GM21367 (cell line): Measurements from ENCODE around the gene RNF7.
"Not testable (repeated sequence)": the region's sequence is repeated elsewhere in the genome, so short reads cannot be mapped to it uniquely, and the experiment has no call there.

ENCODE experiments used
- ATAC-seq: cut with Tn5 transposase; IDR thresholded peaks from one replicate; pipeline ENCODE4 v1.9.1; 2021; ENCODE audit not compliant: unreplicated experiment

RNF7 gene

DNA sequence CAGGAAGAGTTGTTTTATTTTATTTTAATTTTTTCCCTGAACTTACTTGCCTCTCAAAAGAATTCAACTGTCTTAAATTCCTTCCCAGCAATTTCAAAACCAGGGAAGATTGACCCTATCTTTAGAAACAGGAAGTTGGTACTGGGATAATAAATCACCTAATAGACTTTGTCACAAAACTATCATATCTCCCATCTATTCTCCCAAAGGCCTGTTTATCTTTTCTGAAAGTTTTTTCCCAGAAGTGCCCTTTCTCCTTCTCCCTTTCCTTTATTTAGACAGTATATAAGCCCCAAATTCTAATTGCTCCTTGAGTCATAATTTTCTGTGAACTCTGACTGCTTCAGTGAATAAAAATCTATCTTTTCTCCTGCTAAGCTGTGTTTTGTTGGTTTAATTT lies 2.9 kb upstream of the RNF7 start:
- no peak for ATAC-seq

GRCh38 chr3:141735770-141736465 lies 2.2 kb upstream of the RNF7 start:
- no peak for ATAC-seq

- ATAC-seq, result no peak
Measured at GRCh38 chr3:141737093-141737492, 1.0 kb upstream of the RNF7 start.

- no peak for ATAC-seq
Measured at GRCh38 chr3:141737678-141738021, 448 bp upstream of the RNF7 start.

DNA sequence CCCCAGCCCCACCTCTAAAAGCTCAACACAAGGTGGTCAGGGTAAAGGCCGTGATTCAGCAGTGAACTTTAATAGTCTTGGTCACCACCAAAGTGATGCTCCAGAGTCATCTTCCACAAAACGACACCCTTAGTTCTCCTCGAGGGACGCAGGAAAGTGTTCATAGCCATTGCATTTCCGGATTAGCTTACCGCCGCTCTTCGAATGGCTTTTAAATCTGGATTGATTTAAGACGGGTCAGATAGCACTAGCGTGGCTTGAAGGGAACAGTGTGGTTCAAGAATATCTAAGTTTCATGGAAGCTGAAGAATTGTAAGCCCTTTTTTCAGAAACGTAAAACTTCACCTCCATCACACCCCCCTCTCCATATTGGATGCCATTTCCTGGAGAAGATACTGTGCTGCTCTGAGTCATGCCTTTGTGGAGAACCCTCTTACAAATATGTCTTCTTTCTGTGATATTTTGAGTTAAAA lies 829 bp downstream of the RNF7 start:
- ATAC-seq, result no peak

DNA sequence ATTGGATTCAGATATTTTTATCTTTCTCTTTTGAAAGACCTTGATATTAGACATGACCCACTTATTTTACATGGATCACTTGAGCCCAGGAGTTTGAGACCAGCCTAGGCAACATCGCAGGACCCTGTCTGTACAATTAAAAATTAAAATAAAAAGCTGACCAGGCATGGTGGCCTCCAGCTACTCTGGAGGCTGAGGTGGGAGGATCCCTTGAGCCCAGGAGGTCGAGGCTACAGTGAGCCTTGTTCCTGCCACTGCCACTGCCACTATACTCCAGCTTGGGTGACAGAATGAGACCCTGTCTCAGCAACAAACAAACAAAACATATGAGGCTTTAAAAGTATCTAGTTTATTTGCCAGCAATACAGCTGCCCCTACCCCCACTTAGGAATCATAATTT lies 1.6 kb downstream of the RNF7 start:
- ATAC-seq, result no peak

GRCh38 chr3:141740349-141740748 lies 2.3 kb downstream of the RNF7 start:
- ATAC-seq, result no peak

DNA sequence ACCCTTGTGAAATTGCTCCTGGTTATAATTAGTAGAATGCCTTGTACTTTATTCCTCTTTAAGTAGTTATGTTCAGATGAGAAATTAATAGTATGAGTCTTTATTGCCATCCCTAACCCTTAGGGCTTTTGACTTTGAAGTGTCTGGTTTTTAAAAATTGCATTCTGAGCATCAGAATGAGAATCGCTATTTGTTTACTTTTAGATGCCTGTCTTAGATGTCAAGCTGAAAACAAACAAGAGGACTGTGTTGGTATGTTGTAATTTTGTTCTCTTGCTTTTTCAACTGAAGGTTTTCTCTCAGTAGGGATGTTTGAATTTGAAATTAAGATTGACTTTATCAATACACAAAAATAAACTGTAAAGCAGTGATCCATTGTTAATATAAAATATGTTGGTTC lies 5.2 kb downstream of the RNF7 start:
- ATAC-seq, result no peak

- ATAC-seq, result no peak
Measured at GRCh38 chr3:141746962-141747361, 8.9 kb downstream of the RNF7 start.

GRCh38 chr3:141753399-141753798 lies 15.3 kb downstream of the RNF7 start:
- no peak for ATAC-seq

DNA sequence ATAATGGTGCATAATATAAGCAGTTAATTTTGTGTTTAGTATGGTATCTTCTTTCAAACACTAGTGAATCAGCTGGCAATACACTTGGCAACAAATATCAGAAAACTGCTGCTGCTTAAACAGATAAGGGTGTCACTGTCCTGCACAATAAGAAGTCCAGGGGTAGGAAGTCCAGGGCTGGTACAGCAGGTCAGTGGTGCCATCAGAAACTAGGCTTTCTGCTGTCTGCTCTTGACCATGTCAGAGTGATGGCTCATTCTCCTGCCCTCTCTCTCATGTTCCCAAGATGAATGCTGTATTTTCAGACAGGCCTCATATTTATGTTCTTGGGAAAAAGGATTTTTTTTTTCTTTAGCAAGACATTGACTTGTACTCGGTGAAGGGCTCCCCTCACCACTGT lies 15.9 kb downstream of the RNF7 start:
- no peak for ATAC-seq

DNA sequence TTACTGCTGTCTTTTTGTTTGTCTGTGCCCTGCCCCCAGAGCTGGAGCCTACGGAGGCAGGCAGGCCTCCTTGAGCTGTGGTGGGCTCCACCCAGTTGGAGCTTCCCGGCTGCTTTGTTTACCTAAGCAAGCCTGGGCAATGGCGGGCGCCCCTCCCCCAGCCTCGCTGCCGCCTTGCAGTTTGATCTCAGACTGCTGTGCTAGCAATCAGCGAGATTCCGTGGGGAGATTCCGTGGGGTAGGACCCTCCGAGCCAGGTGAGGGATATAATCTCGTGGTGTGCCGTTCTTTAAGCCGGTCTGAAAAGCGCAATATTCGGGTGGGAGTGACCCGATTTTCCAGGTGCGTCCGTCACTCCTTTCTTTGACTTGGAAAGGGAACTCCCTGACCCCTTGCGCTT lies 24.5 kb downstream of the RNF7 start:
- not testable (repeated sequence) for ATAC-seq

GRCh38 chr3:141763088-141763750 lies 25.1 kb downstream of the RNF7 start, which contains the start of gene GRK7:
TSS of gene GRK7 (plus strand) at chr3:141763408. CDS start at chr3:141778285, 14,877 bp downstream.
- ATAC-seq, result no peak

- no peak for ATAC-seq
Measured at GRCh38 chr3:141764045-141764444, 25.9 kb downstream of the RNF7 start.

DNA sequence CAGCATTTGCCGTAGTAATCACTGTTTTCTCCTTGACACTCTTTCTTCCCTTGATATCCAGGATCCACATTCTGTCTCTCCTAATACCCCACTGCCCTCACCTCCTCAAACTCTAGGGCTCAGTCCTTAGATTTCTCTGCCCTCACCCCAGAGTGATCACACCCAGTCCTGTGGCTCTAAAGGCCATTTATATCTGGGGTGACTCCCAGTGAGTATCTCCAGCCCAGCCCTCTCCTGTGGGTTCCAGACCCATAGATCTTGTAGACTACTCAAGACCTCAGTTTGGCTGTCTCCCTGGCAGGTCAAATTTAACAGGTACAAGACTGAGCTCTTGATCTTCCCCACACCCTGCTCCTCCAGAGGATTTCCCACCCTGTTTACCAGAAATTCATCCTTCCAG lies 26.4 kb downstream of the RNF7 start:
- ATAC-seq, result no peak

DNA sequence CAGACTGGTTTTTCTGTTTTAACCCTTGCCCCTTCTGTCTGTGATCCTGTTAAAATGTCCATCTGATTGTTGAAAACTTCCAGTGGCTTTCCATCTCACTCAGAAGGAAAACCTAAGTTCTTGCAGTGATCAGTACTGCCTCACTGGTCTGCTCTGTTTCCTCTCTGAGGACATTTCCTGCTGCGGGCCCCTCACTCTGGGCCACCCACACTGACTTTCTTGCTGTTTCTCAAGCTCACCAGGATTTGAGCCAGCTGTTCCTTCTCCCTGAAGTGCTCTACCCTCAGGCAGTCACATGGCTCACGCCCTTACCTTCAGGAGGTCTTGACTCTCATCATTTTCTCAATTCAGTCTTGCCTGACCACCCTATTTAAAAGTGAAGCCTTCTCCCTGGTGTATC lies 26.9 kb downstream of the RNF7 start:
- no peak for ATAC-seq

DNA sequence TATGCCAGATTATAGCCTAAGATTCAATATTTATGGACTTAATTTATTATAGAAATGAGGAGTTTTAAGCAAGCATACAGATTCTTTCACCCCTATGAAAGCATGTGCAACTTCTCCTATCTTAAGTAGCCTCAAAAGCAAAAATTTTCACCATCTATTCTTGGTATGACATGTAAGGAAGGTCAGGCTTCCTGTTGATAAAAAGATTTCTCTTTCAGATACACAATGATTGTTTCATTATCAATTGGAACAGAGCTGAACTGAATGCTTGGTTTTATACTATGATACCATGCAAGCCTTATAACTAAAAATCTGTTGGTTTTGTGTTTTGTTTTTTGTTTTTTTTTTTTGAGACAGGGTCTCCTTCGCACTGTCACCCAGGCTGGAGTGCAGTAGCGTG lies 29.0 kb downstream of the RNF7 start:
- ATAC-seq, result no peak

DNA sequence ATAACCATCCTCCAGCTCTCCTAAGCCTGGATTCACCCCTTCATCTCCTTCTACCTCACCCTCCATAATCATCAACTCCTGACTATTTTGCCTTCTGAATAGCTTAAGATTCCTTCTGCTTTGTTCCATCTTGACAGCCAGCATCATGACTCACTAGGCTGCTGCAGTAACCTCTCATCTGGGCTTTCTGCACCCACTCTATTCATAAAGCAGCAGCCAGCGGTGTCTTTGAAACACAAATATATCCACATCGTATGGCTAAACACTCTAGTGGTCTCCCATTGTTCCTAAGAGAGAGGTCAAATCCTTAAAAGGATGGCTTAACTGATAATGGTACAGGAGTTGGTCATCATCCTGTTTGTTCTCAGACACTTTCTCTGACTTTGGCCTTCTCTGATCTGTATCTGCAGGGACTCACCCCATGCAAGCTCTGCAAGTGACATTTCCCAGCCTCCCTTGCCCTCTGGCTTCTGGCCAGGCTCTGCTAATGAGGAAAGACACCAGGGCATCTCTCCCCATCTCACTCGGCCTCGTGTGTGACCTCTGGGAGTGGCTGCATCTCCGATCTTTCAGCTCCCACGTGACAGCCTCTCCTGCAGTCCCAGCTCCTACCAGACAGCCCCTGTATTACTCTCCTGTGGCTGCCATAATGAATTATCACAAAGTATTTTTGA lies 31.3 kb downstream of the RNF7 start:
- no peak for ATAC-seq

GRCh38 chr3:141773676-141774075 lies 35.6 kb downstream of the RNF7 start:
- no peak for ATAC-seq

GRCh38 chr3:141776376-141776775 lies 38.3 kb downstream of the RNF7 start:
- ATAC-seq, result no peak

- no peak for ATAC-seq
Measured at GRCh38 chr3:141776885-141777284, 38.8 kb downstream of the RNF7 start.
